GM21825 (cell line): Measurements from ENCODE around the gene EBPL.

Experiments
- ATAC-seq: cut with Tn5 transposase; IDR thresholded peaks from one replicate; pipeline ENCODE4 v1.9.1; 2021; ENCODE audit warnings: mild to moderate bottlenecking, moderate library complexity; ENCODE audit not compliant: unreplicated experiment

EBPL gene

GRCh38 chr13:49676581-49677298 is 14.5 kb downstream of the EBPL start:
- ATAC-seq: no peak

GRCh38 chr13:49670828-49671227 is 20.5 kb downstream of the EBPL start:
- no peak for ATAC-seq

GRCh38 chr13:49669735-49670309 is 21.5 kb downstream of the EBPL start:
- ATAC-seq: peak; percentile 67

GRCh38 chr13:49667773-49668172 is 23.5 kb downstream of the EBPL start:
- no peak for ATAC-seq

GRCh38 chr13:49664606-49665005 is 26.7 kb downstream of the EBPL start:
- ATAC-seq: no peak

- no peak for ATAC-seq
Measured at GRCh38 chr13:49657241-49657641, 34.0 kb downstream of the EBPL start.

GRCh38 chr13:49655906-49656305 is 35.4 kb downstream of the EBPL start:
- ATAC-seq: no peak

GRCh38 chr13:49654011-49654410 is 37.3 kb downstream of the EBPL start:
- ATAC-seq: no peak

- ATAC-seq: no peak
Measured at GRCh38 chr13:49653478-49653877, 37.8 kb downstream of the EBPL start.

GRCh38 chr13:49652355-49653305 is 38.7 kb downstream of the EBPL start:
- ATAC-seq: peak; percentile 58

- ATAC-seq: no peak
Measured at GRCh38 chr13:49651570-49652354, 39.5 kb downstream of the EBPL start.

- ATAC-seq: no peak
Measured at GRCh38 chr13:49649963-49650312, 41.3 kb downstream of the EBPL start.

GRCh38 chr13:49649244-49649962 is 41.9 kb downstream of the EBPL start:
- no peak for ATAC-seq

- no peak for ATAC-seq
Measured at GRCh38 chr13:49646688-49647087, 44.6 kb downstream of the EBPL start.

- no peak for ATAC-seq
Measured at GRCh38 chr13:49645451-49645850, 45.8 kb downstream of the EBPL start.

- ATAC-seq: peak; percentile 64
Measured at GRCh38 chr13:49643035-49643646, 48.1 kb downstream of the EBPL start.

GRCh38 chr13:49641801-49642291 is 49.4 kb downstream of the EBPL start:
- ATAC-seq: no peak

GRCh38 chr13:49638744-49639072 is 52.6 kb downstream of the EBPL start:
- ATAC-seq: no peak

- ATAC-seq: no peak
Measured at GRCh38 chr13:49638030-49638743, 53.1 kb downstream of the EBPL start.
